ENCODE measurements around the gene ACYP2.

DNA sequence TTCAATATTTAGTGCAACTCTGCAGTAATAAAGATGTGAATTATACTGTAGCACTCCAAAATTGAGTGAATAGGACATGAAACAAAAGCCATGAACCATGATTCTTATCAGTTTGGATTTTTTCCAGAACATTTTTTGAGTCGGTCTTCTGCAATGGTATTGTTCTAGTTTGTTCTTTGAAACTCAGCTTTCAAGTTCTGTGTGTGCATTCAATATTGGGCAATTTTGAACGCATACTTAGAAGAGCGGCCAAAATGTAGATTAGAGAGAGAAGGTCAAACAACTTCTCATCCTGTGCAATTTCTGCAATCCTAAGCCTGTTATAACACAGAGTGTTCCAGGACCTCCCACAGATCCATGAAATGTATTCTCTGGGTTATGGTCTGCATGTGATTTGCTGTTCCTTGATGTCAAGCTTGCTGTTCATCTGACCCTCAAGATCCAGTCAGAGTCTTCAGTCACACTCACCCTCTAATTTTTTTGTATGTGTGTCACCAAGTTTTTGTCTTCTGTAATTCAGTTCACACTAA, 92.3 kb downstream of the ACYP2 start:
- no peak for TF ChIP-seq BHLHE40 (IDR thresholded peaks at IDR 0.05; ENCODE audit: borderline replicate concordance)
- no peak for TF ChIP-seq ARNT (IDR thresholded peaks at IDR 0.05)
- no peak for TF ChIP-seq SUZ12 (IDR thresholded peaks at IDR 0.05)
- no peak for TF ChIP-seq PKNOX1 (IDR thresholded peaks at IDR 0.05)
- no peak for TF ChIP-seq FOXA1 (IDR thresholded peaks at IDR 0.05)
- no peak for TF ChIP-seq L3MBTL2 (conservative IDR thresholded peaks at IDR 0.05)
- TF ChIP-seq LEF1 (IDR thresholded peaks at IDR 0.05; ENCODE audit: borderline replicate concordance), result no peak
- TF ChIP-seq SP1 (IDR thresholded peaks at IDR 0.05), result no peak
- no peak for TF ChIP-seq NFRKB (IDR thresholded peaks at IDR 0.05)
- TF ChIP-seq FOXK2 (IDR thresholded peaks at IDR 0.05), result no peak
- no peak for TF ChIP-seq TARDBP (IDR thresholded peaks at IDR 0.05)
- TF ChIP-seq HDGF (IDR thresholded peaks at IDR 0.05; ENCODE audit: borderline replicate concordance), result no peak
